T47D (cell line): ENCODE results near the gene FBXW7.

Source experiments
- DNase-seq, 2 experiments: peaks; one replicate each; pipeline versions ENCODE4 v3.0.0 to v3.0.0-alpha.2; 2011 to 2012; ENCODE audit warnings: low read depth in 1 of 2, low spot score in 1 of 2
- JUND ChIP-seq: IDR thresholded peaks from 2 replicates; pipeline ENCODE4 v1.6.1; 2012; ENCODE audit warnings: low read depth
- in situ Hi-C: cut with HindIII; loops from 2 replicates; pipeline ENCODE4 v1.10.0; 2016; ENCODE audit warnings: low sequenced_read_pairs, low pct_unique_long_range_greater_than_20kb

FBXW7 gene

GRCh38 chr4:152451496-152451895 is 84.4 kb downstream of the FBXW7 start:
- no peak for TF ChIP-seq JUND
- DNase-seq, result no peak
- in situ Hi-C loops, result no loop called here

GRCh38 chr4:152448854-152449253 is 87.0 kb downstream of the FBXW7 start:
- TF ChIP-seq JUND, result no peak
- DNase-seq, result peak in 1 of 2 experiments; percentile 16
- in situ Hi-C loops, result no loop called here

GRCh38 chr4:152448038-152448707 is 87.7 kb downstream of the FBXW7 start:
- no peak for DNase-seq
- TF ChIP-seq JUND, result no peak
- in situ Hi-C loops, result no loop called here

GRCh38 chr4:152443859-152444258 is 92.0 kb downstream of the FBXW7 start:
- no peak for DNase-seq
- no peak for TF ChIP-seq JUND
- in situ Hi-C loops, result no loop called here

GRCh38 chr4:152437561-152437960 is 98.3 kb downstream of the FBXW7 start:
- in situ Hi-C loops, result no loop called here
- no peak for TF ChIP-seq JUND
- no peak for DNase-seq

GRCh38 chr4:152436384-152436783 is 99.5 kb downstream of the FBXW7 start:
- no peak for TF ChIP-seq JUND
- DNase-seq, result no peak
- in situ Hi-C loops, result no loop called here

- DNase-seq, result no peak
- no peak for TF ChIP-seq JUND
- in situ Hi-C loops, result no loop called here
These were observed 101.9 kb downstream of the FBXW7 start for GRCh38 chr4:152434011-152434410.

GRCh38 chr4:152431784-152432183 is 104.1 kb downstream of the FBXW7 start:
- no peak for TF ChIP-seq JUND
- in situ Hi-C loops, result no loop called here
- no peak for DNase-seq

GRCh38 chr4:152431291-152431690 is 104.6 kb downstream of the FBXW7 start:
- in situ Hi-C loops, result no loop called here
- TF ChIP-seq JUND, result no peak
- DNase-seq, result no peak

- TF ChIP-seq JUND, result no peak
- no peak for DNase-seq
- in situ Hi-C loops, result no loop called here
These were observed 105.4 kb downstream of the FBXW7 start for GRCh38 chr4:152430507-152430906.

GRCh38 chr4:152427981-152428380 is 107.9 kb downstream of the FBXW7 start:
- TF ChIP-seq JUND, result no peak
- no peak for DNase-seq
- in situ Hi-C loops, result no loop called here

GRCh38 chr4:152424977-152425376 is 110.9 kb downstream of the FBXW7 start:
- in situ Hi-C loops, result no loop called here
- no peak for DNase-seq

GRCh38 chr4:152424396-152424795 is 111.5 kb downstream of the FBXW7 start:
- no peak for TF ChIP-seq JUND
- in situ Hi-C loops, result no loop called here
- no peak for DNase-seq

More at GRCh38 chr4:152424977-152425376, 110.9 kb downstream of the FBXW7 start:
- TF ChIP-seq JUND, result no peak

GRCh38 chr4:152422817-152423320 is 113.0 kb downstream of the FBXW7 start:
- in situ Hi-C loops, result no loop called here
- TF ChIP-seq JUND, result no peak
- no peak for DNase-seq
